SK-N-MC (cell line): ENCODE data around the gene COL20A1.

Experiments
- DNase-seq: peaks from one replicate; pipeline ENCODE4 v3.0.0-alpha.2; 2011; ENCODE audit warnings: low read depth, low spot score
- H3K27ac ChIP-seq: fragments of 200-600 bp; sonication (generic); 2 replicates; pipeline ENCODE4 v1.5.1; 2016; ENCODE audit warnings: mixed run types
- H3K36me3 ChIP-seq: fragments of 200-600 bp; sonication (generic); 2 replicates; pipeline ENCODE4 v1.6.1; 2017; ENCODE audit warnings: antibody characterized with exemption, low read length, mixed read lengths; ENCODE audit not compliant: insufficient read depth
- H3K4me3 ChIP-seq: fragments of 200-600 bp; sonication (generic); 2 replicates; pipeline ENCODE4 v1.5.1; 2016
- H3K9ac ChIP-seq: fragments of 200-600 bp; sonication (generic); 2 replicates; pipeline ENCODE4 v1.8.0; 2017; ENCODE audit warnings: mixed run types, mixed read lengths; ENCODE audit not compliant: insufficient read length
- H3K9me3 ChIP-seq: fragments of 200-600 bp; sonication (generic); 2 replicates; pipeline ENCODE4 v1.6.1; 2017; ENCODE audit warnings: low read depth, mild to moderate bottlenecking, antibody characterized with exemption, low read length, moderate library complexity, mixed read lengths
- EZH2 ChIP-seq: fragments of 200-600 bp; sonication (generic); IDR thresholded peaks from one replicate; pipeline ENCODE4 v1.6.1; 2017; ENCODE audit warnings: antibody characterized with exemption
- FOXP2 ChIP-seq: optimal IDR thresholded peaks from 2 replicates; pipeline ENCODE3; 2011; ENCODE audit warnings: mild to moderate bottlenecking, moderate library complexity; ENCODE audit not compliant: insufficient read depth; ENCODE audit errors: extremely low read length, control extremely low read depth
- POLR2AphosphoS5 ChIP-seq: IDR thresholded peaks from 2 replicates; pipeline ENCODE4 v1.6.1; 2012; ENCODE audit warnings: mild to moderate bottlenecking, low read depth, low read length, borderline replicate concordance

The COL20A1 gene

DNA sequence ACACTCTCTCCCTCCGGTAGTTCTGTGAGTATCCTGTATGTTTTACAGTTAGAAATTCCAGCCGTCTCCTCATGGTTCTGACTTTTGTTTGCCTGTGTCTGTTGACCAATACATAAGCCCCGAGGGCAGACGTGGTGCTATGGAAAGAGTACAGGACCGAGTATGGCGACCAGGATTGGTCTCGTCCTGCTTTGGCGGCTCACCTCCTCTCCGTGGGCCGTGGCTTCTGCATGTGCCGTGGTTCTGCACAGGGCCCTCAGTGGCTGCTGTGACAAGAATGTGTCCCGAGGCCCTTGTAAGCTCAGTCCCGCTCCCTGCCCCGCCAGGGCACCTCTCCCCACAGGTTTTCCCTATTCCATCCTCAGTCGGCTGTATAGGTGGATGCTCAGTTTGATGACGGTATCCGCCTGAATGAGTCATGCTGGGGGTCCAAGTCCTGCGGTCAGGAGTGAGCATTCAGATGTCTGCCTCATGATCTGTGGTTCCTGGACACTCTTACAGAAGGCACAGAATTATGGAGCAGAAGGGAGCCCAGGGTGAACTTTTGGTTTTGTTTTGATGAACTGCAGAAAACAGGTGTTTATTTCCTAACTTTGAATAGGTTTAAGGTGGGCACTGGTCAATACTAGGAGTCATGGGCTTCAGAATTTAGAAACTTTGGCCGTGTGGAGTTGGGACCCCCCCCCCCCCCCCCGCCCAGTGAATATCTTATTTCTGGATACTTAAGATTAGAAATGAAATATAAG lies 19.2 kb upstream of the COL20A1 start:
- no peak overlapping the region for H3K27ac ChIP-seq
- no peaks in the 10 kb centered on the region for H3K9me3 ChIP-seq
- H3K4me3 ChIP-seq = peak overlapping the region; percentile 92
- DNase-seq = no peak
- no peak for TF ChIP-seq FOXP2
- peaks cover 4% of the 10 kb centered on the region; the same call in 1 of the 2 replicates for H3K36me3 ChIP-seq
- H3K9ac ChIP-seq = peak overlapping the region; percentile 93

DNA sequence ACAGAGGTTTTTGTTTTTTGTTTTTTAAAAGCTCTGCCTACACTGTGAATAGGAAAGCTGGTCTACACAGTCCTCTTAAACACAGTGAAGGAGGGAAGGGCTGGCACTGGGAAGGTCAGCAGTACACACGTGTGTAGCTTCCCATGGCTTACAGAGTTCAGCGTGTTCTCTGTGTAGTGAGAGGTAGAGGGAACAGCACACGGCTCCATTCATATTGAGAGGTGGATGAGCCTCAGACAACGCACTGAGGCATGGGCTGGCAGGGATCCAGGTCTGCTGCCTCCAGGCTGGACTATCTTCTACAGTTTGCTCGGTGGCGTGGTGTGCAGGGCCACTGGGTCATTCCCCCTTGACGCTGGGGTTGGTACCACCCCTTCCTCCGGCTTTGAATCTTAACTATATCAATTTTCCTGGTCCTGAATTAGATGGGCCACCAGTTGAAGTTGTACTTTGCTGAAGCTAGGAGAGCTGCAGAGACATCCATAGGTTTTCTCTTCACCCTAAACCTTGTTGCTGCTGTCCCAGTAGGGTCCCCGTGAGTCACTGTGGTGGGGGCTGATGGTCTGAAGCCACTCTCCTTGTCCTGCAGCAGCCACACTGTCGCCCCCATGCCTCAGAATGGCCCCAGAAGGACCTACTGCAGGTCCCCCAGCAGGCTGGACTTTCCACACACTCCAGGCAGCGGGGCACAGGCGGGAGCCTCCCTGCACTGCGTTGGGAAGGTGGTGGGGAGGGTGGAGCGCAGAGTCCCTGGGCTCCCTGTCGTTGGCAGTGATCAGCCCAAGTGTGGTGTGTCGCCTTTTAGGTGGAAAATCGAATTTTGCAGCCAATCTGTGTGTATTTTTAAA lies 18.4 kb upstream of the COL20A1 start:
- peaks cover 5% of the 10 kb centered on the region; the same call in 1 of the 2 replicates for H3K36me3 ChIP-seq
- no peak for DNase-seq
- TF ChIP-seq POLR2AphosphoS5 (no peak), EZH2 (no peak), FOXP2 (no peak)
- H3K27ac ChIP-seq = no peak overlapping the region
- no peak overlapping the region for H3K9ac ChIP-seq
- H3K4me3 ChIP-seq = no peak overlapping the region
- H3K9me3 ChIP-seq = no peaks in the 10 kb centered on the region

GRCh38 chr20:63275825-63276224 lies 17.2 kb upstream of the COL20A1 start:
- Histone ChIP-seq H3K27ac (no peak overlapping the region), H3K4me3 (no peak overlapping the region), H3K9me3 (no peaks in the 10 kb centered on the region), H3K36me3 (peaks cover 5% of the 10 kb centered on the region; the same call in 1 of the 2 replicates), H3K9ac (no peak overlapping the region)
- TF ChIP-seq POLR2AphosphoS5 = no peak
- TF ChIP-seq FOXP2 = no peak
- TF ChIP-seq EZH2 = no peak
- DNase-seq = no peak

DNA sequence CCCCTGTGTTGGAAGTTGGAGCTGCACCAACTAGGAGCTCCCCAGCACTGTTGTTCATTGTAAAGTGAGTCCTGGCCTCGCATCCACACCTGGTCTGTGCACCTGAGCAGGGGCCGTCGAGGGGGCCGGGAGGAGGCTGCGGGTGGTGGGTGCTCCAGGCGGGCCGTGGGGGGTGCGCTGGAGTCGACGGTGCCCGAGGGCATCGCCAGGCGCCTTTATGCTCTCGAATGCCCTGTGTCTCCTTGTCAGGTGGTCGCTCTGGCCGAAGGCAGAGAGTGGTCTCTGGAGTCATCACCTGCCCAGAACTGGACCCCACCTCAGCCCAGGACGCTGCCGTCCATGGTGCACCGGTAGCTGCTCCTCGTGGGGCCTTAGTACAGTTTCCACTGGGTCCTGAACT lies 16.0 kb upstream of the COL20A1 start:
- H3K4me3 ChIP-seq = no peak overlapping the region
- DNase-seq = no peak
- H3K9ac ChIP-seq = no peak overlapping the region
- H3K36me3 ChIP-seq = peaks cover 5% of the 10 kb centered on the region; the same call in 1 of the 2 replicates
- TF ChIP-seq FOXP2 = no peak
- TF ChIP-seq EZH2 = no peak
- no peak for TF ChIP-seq POLR2AphosphoS5
- H3K27ac ChIP-seq = no peak overlapping the region
- no peaks in the 10 kb centered on the region for H3K9me3 ChIP-seq

DNA sequence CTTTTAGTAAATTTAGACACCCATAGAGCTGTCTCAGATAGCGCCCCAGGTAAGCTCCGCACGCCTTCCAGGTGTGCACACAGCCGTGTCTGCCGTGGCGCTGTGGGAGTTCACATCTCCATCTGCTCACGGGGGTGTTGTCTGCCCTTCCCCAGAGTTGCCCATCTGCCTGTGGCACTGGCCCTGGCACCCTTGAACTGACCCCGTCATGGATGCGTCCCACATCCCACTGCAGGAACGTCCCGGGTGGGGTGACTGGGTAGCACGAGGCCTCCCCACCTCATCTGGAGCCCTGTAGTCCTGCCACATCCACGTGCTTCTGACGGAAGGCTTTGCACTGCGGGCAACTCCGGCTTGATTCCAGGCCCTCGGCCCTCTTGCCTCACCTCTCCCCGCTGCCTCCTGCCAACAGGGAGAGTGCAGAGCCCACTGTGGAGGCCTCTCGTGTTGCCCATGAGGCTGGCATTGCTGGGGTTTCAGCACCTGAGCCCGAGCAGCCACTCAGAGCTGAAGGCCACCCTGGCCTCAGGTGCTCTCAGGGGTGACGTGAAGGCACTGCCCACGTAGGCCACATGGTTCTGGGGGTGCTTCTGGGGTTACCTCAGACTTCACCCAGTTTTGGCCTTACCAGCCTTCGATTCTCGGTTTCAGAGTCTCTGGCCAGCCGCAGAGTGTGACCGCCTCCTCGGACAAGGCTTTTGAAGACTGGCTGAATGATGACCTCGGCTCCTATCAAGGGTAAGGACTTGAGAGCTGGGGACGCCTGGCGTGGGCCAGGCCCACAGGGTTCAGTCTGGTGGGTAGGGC lies 15.3 kb upstream of the COL20A1 start:
- TF ChIP-seq POLR2AphosphoS5 = no peak
- no peak for TF ChIP-seq FOXP2
- no peak for TF ChIP-seq EZH2
- no peak overlapping the region for H3K27ac ChIP-seq
- H3K36me3 ChIP-seq = peaks cover 5% of the 10 kb centered on the region; the same call in 1 of the 2 replicates
- H3K9ac ChIP-seq = no peak overlapping the region
- H3K9me3 ChIP-seq = no peaks in the 10 kb centered on the region
- no peak overlapping the region for H3K4me3 ChIP-seq
- DNase-seq = no peak

DNA sequence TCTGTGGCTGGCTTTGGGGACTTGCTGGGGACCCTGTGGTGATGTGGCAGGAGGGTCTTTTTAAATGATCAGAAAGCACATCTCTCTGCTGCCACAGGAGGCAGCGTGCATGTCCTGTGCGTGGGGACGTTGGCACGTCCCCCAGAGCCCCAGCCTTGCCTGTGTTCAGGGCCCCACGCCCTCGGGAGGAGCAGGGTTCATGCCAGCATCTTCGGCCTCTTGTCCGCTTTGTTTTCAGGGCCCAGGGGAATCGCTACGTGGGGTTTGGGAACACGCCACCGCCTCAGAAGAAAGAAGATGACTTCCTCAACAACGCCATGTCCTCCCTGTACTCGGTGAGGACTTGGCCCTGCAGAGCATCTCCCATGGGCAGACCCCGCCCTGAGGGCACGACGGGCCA lies 14.3 kb upstream of the COL20A1 start:
- H3K36me3 ChIP-seq = peaks cover 5% of the 10 kb centered on the region; the same call in 1 of the 2 replicates
- no peak overlapping the region for H3K4me3 ChIP-seq
- no peak for TF ChIP-seq EZH2
- no peak for TF ChIP-seq FOXP2
- TF ChIP-seq POLR2AphosphoS5 = no peak
- H3K9ac ChIP-seq = no peak overlapping the region
- DNase-seq = no peak
- H3K27ac ChIP-seq = no peak overlapping the region
- H3K9me3 ChIP-seq = no peaks in the 10 kb centered on the region

DNA sequence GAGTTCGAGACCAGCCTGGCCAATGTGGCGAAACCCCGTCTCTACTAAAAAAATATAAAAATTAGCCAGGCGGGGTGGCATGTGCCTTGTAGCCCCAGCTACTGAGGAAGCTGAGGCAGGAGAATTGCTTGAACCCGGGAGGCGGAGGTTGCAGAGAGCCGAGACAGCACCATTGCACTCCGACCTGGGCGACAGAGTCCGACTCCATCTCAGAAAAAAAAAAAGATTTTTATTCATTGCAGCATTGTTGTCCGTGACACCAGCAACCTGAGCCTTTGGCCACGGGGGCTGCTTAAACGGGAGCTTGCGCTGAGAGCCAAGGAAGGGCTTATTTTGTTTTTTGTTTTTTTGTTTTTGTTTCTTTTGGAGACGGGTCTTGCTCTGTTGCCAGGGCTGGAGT lies 13.1 kb upstream of the COL20A1 start:
- Histone ChIP-seq H3K27ac (no peak overlapping the region), H3K4me3 (no peak overlapping the region), H3K9me3 (no peaks in the 10 kb centered on the region), H3K36me3 (peaks cover 5% of the 10 kb centered on the region; the same call in 1 of the 2 replicates), H3K9ac (no peak overlapping the region)
- TF ChIP-seq EZH2 (no peak), FOXP2 (no peak), POLR2AphosphoS5 (no peak)
- DNase-seq = no peak

DNA sequence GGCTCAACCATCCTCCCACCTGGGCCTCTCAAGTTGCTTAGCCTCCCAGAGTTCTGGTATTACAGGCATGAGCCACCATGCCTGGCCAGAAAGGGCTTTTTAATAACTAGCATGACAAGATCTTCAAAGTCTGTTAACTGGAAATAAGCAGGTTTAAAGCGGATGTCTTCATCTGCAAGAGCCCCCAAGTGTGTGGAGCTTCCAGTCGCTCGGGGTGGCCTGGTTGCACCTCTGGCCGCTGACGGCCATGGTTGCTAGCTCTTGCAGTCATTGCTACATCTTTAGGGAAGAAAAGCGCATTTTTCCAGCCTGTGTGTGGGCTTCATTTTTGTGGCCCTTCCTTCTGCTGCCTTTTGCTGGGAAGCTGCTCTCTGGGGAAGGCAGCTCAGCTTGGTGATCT lies 12.6 kb upstream of the COL20A1 start:
- TF ChIP-seq POLR2AphosphoS5 = no peak
- TF ChIP-seq FOXP2 = no peak
- no peak for TF ChIP-seq EZH2
- DNase-seq = no peak
- Histone ChIP-seq H3K9me3 (no peaks in the 10 kb centered on the region), H3K4me3 (no peak overlapping the region), H3K27ac (no peak overlapping the region), H3K36me3 (peaks cover 5% of the 10 kb centered on the region; the same call in 1 of the 2 replicates), H3K9ac (no peak overlapping the region)
